Fibroblast of lung (primary cell): ENCODE results near the gene NEURL1B. TPM values are rescaled to one million over a fixed set of nuclear protein-coding genes. Genes with fewer than 3 reads are reported as not detected.
A peak's percentile ranks its signal among the peaks of the same experiment; 100 is the strongest.

ENCODE experiments used
- DNase-seq, 2 donors: peaks; one replicate each; pipeline versions ENCODE4 v3.0.0 to v3.0.0-alpha.2; 2010; ENCODE audit warnings: low read depth in 2 of 2
- H2AFZ ChIP-seq: 2 replicates; pipeline ENCODE4 v1.5.1; 2012; ENCODE audit warnings: low read length, control low read depth, inconsistent platforms
- H3K27ac ChIP-seq: 2 replicates; pipeline ENCODE4 v1.5.1; 2011; ENCODE audit warnings: low read length, control low read depth; ENCODE audit not compliant: insufficient read depth
- H3K27me3 ChIP-seq: 2 replicates; pipeline ENCODE4 v1.5.1; 2011; ENCODE audit warnings: mild to moderate bottlenecking, low read length; ENCODE audit not compliant: control insufficient read depth, insufficient read depth
- H3K36me3 ChIP-seq: 2 replicates; pipeline ENCODE4 v1.5.1; 2011; ENCODE audit warnings: low read length; ENCODE audit not compliant: control insufficient read depth, insufficient read depth
- H3K4me1 ChIP-seq: 2 replicates; pipeline ENCODE4 v1.5.1; 2011; ENCODE audit warnings: low read length; ENCODE audit not compliant: control insufficient read depth, insufficient read depth; ENCODE audit errors: extremely low read depth
- H3K4me2 ChIP-seq: 2 replicates; pipeline ENCODE4 v1.5.1; 2011; ENCODE audit warnings: low read length, control low read depth; ENCODE audit not compliant: insufficient read depth; ENCODE audit errors: extremely low read depth
- H3K4me3 ChIP-seq, 4 experiments: fragments of 200-600 bp in 1 of 4; sonication (generic) in 1 of 4; replicated peaks in 1 of 4; 2 replicates each; pipeline ENCODE4 v1.5.1; 2011 to 2016; ENCODE audit warnings: low read length in 4 of 4, low read depth in 3 of 4, mild to moderate bottlenecking in 3 of 4, control low read depth in 2 of 4, inconsistent platforms in 1 of 4, mixed read lengths in 1 of 4; ENCODE audit not compliant: insufficient read depth in 1 of 4; ENCODE audit errors: control extremely low read depth in 1 of 4
- H3K79me2 ChIP-seq: 2 replicates; pipeline ENCODE4 v1.5.1; 2012; ENCODE audit warnings: mild to moderate bottlenecking, low read length, inconsistent platforms; ENCODE audit not compliant: control insufficient read depth, insufficient read depth
- H3K9ac ChIP-seq: 2 replicates; pipeline ENCODE4 v1.5.1; 2011; ENCODE audit warnings: mild to moderate bottlenecking, low read length, control low read depth; ENCODE audit not compliant: insufficient read depth
- H3K9me3 ChIP-seq: 2 replicates; pipeline ENCODE4 v1.5.1; 2012; ENCODE audit warnings: low read depth, low read length; ENCODE audit not compliant: control insufficient read depth, insufficient read depth
- H4K20me1 ChIP-seq: 2 replicates; pipeline ENCODE4 v1.5.1; 2011; ENCODE audit warnings: low read length; ENCODE audit not compliant: control insufficient read depth, insufficient read depth; ENCODE audit errors: extremely low read depth
- CTCF ChIP-seq, 2 donors: IDR thresholded peaks in 1 of 2; conservative IDR thresholded peaks in 1 of 2; 1 replicate in 1 of 2; 2 replicates in 1 of 2; pipeline ENCODE4 v1.5.1; 2011 to 2012; ENCODE audit warnings: low read length in 2 of 2, control low read depth in 1 of 2, inconsistent platforms in 1 of 2, low read depth in 1 of 2, mild to moderate bottlenecking in 1 of 2
- EZH2 ChIP-seq: IDR thresholded peaks from 2 replicates; pipeline ENCODE4 v1.5.1; 2012; ENCODE audit warnings: low read length, control low read depth, mild to moderate bottlenecking; ENCODE audit errors: missing control alignments
- polyA plus RNA-seq, 2 donors: library from polyadenylated mRNA; depleted of rRNA in 1 of 2; stranded (reverse) in 1 of 2; unstranded in 1 of 2; fragments of >200 nt; gene quantifications; 2 replicates each; pipeline ENCODE4 v1.2.1, GENCODE V29; 2011 to 2012; ENCODE audit warnings: missing spikeins in 1 of 2
- total RNA-seq: library from RNA; depleted of rRNA; stranded (reverse); fragments of >200 nt; gene quantifications from 2 replicates; pipeline ENCODE4 v1.2.1, GENCODE V29; 2014

The NEURL1B gene
- total and polyA plus RNA-seq, 2 donors (not counting 1 experiment from before 2014, with no cell fraction given): 5.0 to 6.1 TPM

GRCh38 chr5:172722327-172722815 lies 81.3 kb downstream of the NEURL1B start:
- TF ChIP-seq EZH2: no peak
- TF ChIP-seq CTCF (conservative IDR thresholded peaks at IDR 0.05 in 1 of 2, IDR thresholded peaks at IDR 0.05 in 1 of 2; ENCODE audit: low read depth in 1 of 2, low read length in 2 of 2): no peak
- H3K9ac ChIP-seq: no peak overlapping the region
- no peaks in the 10 kb centered on the region for H3K36me3 ChIP-seq
- H2AFZ ChIP-seq: no peak overlapping the region
- no peaks in the 10 kb centered on the region for H4K20me1 ChIP-seq
- no peaks in the 10 kb centered on the region for H3K27me3 ChIP-seq
- no peaks in the 10 kb centered on the region for H3K9me3 ChIP-seq
- DNase-seq: no peak
- peak overlapping the region; percentile 37 for H3K4me2 ChIP-seq
- no peak overlapping the region for H3K27ac ChIP-seq
- no peaks in the 10 kb centered on the region for H3K79me2 ChIP-seq
- H3K4me1 ChIP-seq: no peaks in the 10 kb centered on the region
- no peak overlapping the region for H3K4me3 ChIP-seq

GRCh38 chr5:172723508-172723907 lies 82.4 kb downstream of the NEURL1B start:
- no peaks in the 10 kb centered on the region for H4K20me1 ChIP-seq

More at GRCh38 chr5:172723508-172723907, 82.4 kb downstream of the NEURL1B start:
- no peaks in the 10 kb centered on the region for H3K36me3 ChIP-seq
- no peaks in the 10 kb centered on the region for H3K4me1 ChIP-seq
- DNase-seq: no peak
- no peak overlapping the region for H3K27ac ChIP-seq
- no peaks in the 10 kb centered on the region for H3K27me3 ChIP-seq
- no peaks in the 10 kb centered on the region for H3K9me3 ChIP-seq
- TF ChIP-seq EZH2 (no peak), CTCF (conservative IDR thresholded peaks at IDR 0.05 in 1 of 2, IDR thresholded peaks at IDR 0.05 in 1 of 2; ENCODE audit: low read depth in 1 of 2, low read length in 2 of 2) (no peak)
- H2AFZ ChIP-seq: no peak overlapping the region
- H3K9ac ChIP-seq: no peak overlapping the region
- no peak overlapping the region for H3K4me3 ChIP-seq
- no peak overlapping the region for H3K4me2 ChIP-seq
- H3K79me2 ChIP-seq: no peaks in the 10 kb centered on the region
